ENCODE measurements around the gene TAF11.
"Not testable (repeated sequence)": the region's sequence is repeated elsewhere in the genome, so short reads cannot be mapped to it uniquely, and the experiment has no call there.

The TAF11 gene

GRCh38 chr6:34860776-34861175, 27.1 kb downstream of the TAF11 start:
- no peak for DNase-seq

GRCh38 chr6:34859951-34860350, 27.9 kb downstream of the TAF11 start:
- DNase-seq: no peak

DNA sequence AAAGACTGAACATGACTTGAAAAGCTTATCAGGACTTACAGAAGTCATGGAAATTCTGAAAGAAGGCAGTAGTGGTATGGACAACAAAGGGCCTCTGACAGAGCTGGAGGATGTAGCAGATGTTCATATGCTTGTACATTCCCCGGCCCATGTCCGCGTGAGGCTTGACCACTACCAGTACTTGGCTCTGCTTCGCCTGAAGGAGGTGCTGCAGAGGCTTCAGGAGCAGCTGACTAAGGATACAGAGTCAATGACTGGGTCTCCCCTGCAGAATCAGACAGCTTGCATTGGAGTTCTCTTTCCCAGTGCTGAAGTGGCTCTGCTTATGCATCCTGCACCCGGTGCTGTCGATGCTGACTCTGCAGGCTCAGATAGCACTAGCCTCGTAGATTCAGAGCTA, 29.2 kb downstream of the TAF11 start:
- no peak for DNase-seq

DNA sequence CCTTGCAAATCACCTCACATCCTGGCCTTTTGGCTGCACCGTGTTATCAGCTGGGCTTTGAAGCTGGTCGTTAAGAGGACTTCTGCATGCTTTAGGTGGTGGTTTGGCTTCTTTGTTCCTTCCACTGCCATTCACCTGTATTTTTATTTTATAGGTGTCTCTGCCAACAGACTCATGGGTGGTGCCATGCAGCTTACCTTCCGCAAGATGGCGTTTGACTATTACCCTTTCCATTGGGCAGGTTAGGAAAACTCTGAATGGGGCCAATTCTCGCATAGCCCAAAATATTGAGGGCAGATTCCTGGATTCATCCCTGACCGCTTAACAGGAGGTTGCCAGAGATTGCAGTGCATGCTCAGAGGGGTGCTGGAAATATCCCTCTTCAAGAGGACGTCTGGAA, 32.4 kb downstream of the TAF11 start:
- no peak for DNase-seq

- no peak for DNase-seq
These were observed 35.3 kb downstream of the TAF11 start for GRCh38 chr6:34852406-34853085.

GRCh38 chr6:34851361-34851760, 36.5 kb downstream of the TAF11 start:
- DNase-seq: no peak

GRCh38 chr6:34849066-34849465, 38.8 kb downstream of the TAF11 start:
- DNase-seq: not testable (repeated sequence)

DNA sequence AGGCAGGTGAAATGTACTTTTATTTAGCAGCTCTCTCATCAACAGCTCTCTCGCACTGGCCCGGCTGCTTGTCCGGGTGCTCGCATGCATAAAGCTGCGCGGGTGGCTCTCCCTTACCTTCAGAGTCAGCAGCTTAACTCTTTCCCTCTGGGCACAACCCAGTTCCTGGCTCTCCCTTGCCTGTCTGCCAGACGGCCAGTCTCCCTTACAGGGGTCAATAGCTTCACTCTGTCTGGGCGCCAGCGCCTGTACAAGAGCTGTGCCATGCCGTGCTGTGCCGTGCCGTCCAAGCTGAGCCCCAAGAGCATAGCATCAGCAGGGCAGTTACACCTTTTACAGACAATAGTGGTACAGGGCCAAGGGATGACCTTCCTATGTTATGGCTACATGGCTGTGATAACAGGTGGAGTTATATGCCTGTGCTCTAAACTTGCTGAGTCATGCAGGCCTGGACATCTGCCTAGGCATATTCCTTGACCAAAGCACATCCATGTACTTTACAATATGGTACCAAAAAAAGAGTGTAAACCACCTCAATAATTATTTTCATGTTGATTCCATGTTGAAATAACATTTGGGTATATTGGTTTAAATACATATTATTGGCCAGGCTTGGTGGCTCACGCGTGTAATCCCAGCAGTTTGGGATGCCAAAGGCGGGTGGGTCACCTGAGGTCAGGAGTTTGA, 48.0 kb downstream of the TAF11 start:
- no peak for DNase-seq

DNA sequence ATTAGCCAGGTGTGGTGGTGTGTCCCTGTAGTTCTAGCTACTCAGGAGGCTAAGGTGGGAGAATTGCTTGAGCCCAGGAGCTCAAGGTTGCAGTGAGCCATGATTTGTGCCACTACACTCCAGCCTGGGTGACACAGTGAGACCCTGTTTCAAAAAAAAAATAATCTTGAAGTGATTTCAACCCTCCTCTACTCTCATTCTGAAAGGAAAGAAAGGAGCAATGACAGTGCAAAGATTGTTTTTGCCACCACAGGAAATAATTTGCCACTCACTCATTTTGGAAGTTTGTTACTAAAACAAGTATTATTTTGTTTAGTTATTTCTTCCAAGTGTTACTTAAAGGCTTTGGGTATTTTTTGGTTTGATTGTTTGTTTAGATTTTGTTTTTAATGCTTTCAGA, 50.3 kb downstream of the TAF11 start:
- DNase-seq: no peak

DNA sequence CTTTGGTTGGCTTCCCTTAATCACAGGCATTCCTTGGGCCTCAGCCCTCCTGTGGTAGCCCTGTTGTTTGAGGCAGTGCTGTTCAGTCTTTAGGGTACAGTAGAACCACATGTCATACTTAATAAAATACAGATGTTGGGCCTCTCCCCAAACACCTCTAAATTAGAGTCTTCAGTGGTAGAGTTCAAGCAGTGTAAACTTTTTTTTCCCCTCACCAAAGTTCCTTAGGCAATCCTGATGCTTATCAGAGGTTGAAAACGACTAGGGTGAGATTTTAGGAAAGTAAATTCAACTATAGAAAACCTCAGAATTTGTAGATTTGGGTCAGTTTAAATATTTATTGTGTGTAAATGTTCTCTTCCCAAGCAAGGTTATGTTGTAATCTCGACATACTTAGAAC, 51.4 kb downstream of the TAF11 start:
- DNase-seq: no peak

- no peak for DNase-seq
These were observed 51.8 kb downstream of the TAF11 start for GRCh38 chr6:34836008-34836407.

- DNase-seq: no peak
These were observed 52.9 kb downstream of the TAF11 start for GRCh38 chr6:34834789-34835518.

- DNase-seq: no peak
These were observed 54.9 kb downstream of the TAF11 start for GRCh38 chr6:34832942-34833341.

DNA sequence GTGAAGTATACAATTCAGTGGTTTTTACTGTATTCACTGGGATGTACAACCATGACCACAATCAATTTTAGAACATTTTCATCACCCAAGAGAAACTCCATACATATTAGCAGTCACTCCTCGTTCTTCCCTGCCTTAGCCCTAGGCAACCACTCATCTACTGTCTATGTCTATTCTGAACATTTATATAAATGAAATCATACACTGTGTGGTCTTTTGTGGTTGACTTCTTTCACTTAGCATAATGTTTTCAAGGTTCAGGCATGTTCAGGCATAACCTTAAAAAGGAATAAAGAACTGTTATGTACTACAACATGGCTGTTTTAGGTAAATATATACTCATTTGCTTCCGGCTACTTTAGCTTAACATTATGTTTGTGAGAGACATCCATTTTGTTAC, 58.7 kb downstream of the TAF11 start:
- DNase-seq: no peak
